Posterior cingulate gyrus (tissue), 11 donors: ENCODE data around the gene APC.
"Not testable (repeated sequence)": the region's sequence is repeated elsewhere in the genome, so short reads cannot be mapped to it uniquely, and the experiment has no call there.

Experiments
- DNase-seq, 10 donors: peaks; one replicate each; pipeline versions ENCODE4 v3.0.0 to v3.0.0-alpha.2; 2020 to 2021; ENCODE audit warnings: mixed read lengths in 3 of 10
- intact Hi-C: fragments of 100-400 bp; cut with DNase I; formaldehyde crosslinking; loops from one replicate; pipeline ENCODE4 v1.15.1; 2023

APC gene

DNA sequence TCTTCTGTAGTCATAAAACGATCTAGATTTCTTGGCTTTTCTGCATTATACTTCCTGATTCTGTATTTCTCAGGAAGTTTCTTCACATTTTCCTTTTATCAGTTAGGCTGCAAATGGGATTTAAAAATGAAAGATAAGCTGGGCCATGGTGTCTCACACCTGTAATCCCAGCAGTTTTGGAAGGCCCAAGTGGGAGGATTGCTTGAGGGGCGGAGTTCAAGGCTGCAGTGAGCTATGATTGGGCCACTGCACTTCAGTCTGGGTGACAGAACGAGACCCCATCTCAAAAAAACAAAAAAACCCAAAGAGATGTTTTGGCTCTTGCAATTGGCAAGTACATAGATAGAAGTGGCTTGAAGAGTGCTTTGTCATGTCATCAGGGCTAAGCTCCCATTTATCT is 26.2 kb upstream of the APC start:
- intact Hi-C loops, result no loop called here
- DNase-seq, result no peak

GRCh38 chr5:112713206-112713605 is 24.5 kb upstream of the APC start:
- intact Hi-C loops, result no loop called here
- DNase-seq, result no peak

- intact Hi-C loops, DNase-seq: not testable (repeated sequence)
These were observed 20.8 kb upstream of the APC start for GRCh38 chr5:112716895-112717294.

GRCh38 chr5:112717506-112718082 is 20.1 kb upstream of the APC start:
- intact Hi-C loops, result no loop called here
- DNase-seq, result no peak

GRCh38 chr5:112718344-112718743 is 19.3 kb upstream of the APC start:
- DNase-seq, result no peak

GRCh38 chr5:112720576-112720975 is 17.1 kb upstream of the APC start:
- intact Hi-C loops, result no loop called here
- no peak for DNase-seq

More at GRCh38 chr5:112718344-112718743, 19.3 kb upstream of the APC start:
- intact Hi-C loops, result no loop called here

DNA sequence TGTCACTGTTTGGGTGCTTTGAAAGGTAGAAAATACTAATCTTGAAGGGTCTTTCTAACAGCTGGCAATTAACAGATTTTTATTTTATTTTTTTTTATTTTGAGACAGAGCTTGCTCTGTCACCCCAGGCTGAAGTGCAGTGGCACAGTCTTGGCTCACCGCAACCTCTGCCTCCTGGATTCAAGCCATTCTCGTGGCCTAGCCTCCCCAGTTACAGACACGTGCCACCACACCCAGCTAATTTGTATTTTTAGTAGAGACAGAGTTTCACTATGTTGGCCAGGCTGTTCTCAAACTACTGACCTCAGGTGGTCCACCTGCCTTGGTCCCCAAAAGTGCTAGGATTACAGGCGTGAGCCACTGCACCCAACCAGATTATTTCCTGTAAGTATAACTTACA is 12.8 kb upstream of the APC start:
- DNase-seq, result no peak
- intact Hi-C loops, result no loop called here

DNA sequence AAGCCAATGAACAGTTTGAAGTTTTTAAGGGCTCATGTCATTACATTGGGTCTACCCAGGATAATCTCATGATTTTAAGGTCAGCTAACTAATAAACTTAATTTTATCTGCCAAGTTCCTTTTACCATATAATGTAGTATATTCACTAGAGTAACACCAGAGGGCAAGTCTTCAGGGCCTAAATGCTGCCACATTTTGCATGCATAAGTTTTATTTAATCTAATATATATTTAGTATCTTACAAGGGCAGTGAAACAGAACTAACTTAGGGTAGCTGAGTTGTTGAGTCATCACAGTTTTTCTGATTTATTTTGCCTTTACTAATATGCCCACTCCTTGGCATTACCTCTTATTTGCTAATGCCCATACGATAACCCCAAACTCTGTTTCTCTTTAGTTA is 8.1 kb upstream of the APC start:
- intact Hi-C loops, result no loop called here

GRCh38 chr5:112732131-112732530 is 5.6 kb upstream of the APC start:
- intact Hi-C loops, result no loop called here
- DNase-seq, result no peak

More for the DNA sequence above, 8.1 kb upstream of the APC start:
- DNase-seq, result no peak

DNA sequence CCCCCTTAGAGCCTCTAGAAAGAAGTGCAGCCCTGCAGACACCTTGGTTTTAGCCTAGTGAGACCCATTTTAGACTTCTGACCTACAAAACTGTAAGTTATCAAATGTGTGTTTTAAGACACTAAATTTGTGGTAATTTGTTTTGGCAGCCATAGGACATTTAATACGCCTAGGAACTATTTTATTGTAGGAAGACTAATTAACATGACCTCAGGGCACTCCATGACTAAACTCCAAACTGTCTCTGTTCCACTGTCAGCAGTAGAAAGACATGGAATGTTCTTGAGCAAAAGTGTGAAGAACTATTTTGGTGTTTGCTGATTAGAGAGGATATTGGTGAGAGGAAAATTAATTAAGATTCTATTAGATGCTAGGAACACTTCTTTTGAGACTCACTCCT is 4.1 kb upstream of the APC start:
- no peak for DNase-seq
- intact Hi-C loops, result no loop called here

DNA sequence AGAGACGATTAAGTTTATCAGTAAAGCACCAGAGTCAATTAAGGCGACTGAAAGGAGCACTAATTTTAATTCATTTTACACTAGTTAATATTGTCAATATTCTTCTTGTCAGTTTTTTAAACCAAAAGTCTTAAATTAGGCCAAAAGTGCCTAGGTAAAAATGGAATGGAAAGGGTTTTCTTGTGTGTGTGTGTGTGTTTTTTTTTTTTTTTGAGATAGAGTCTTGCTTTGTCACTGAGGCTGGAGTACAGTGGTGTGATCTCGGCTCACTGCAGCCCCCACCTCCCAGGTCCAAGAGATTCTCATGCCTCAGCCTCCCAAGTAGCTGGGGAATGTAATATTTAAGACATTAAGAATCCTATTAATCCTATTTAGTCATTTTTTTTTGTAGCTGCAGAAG is 3.1 kb upstream of the APC start:
- DNase-seq, result no peak
- intact Hi-C loops, result no loop called here

DNA sequence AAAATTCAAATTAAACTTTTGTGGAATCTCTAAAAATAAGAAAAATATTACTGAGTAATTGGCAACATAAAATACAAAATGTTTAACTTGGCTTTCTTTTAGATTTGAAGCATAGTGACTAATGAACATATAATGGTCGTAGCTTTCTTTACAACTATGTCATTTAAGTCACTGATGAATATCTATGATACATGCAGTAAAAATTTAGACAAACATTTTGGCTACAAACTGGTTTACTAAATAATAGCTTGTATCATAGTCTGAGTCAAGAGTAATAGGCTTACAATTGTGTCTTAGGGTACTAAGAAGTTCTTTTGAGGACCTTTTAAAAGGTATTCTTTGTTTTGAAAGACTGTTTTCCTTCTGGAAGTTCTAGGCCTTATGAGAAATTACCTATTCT is 2.0 kb upstream of the APC start:
- intact Hi-C loops, result no loop called here
- no peak for DNase-seq

DNA sequence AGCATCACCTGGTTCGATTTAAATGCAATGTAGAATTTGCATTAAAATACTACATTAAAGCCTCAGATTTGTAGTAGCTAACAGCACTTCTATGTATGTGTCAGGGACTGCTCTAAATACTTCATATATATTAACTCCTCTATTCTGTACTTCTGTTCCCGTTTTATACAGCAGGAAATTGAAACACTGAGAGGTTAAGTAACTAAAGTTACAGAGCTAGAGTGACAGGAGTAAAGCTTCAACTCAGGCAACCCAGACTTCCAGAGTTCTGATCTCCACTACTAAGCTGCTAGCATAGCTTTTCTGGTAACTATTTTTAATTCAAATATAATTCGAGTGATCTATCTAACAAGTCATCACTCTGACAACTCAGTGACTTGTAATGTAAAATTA is 619 bp upstream of the APC start:
- intact Hi-C loops, result no loop called here
- no peak for DNase-seq

- DNase-seq, result peak in 5 of 10 donors; percentile 24 to 79 (median 25)
- intact Hi-C loops, result loop anchor here (1.0 kb wide), 1 partner anchor 31 kb away; no protein-coding TSS in a partner anchor
These were observed 491 bp downstream of the APC start for GRCh38 chr5:112738191-112738560.

- intact Hi-C loops, result no loop called here
- DNase-seq, result peak in 8 of 10 donors; percentile 28 to 94 (median 56)
These were observed 4.7 kb downstream of the APC start for GRCh38 chr5:112742424-112742823.

- no peak for DNase-seq
- intact Hi-C loops, result no loop called here
These were observed 5.9 kb downstream of the APC start for GRCh38 chr5:112743631-112744030.

DNA sequence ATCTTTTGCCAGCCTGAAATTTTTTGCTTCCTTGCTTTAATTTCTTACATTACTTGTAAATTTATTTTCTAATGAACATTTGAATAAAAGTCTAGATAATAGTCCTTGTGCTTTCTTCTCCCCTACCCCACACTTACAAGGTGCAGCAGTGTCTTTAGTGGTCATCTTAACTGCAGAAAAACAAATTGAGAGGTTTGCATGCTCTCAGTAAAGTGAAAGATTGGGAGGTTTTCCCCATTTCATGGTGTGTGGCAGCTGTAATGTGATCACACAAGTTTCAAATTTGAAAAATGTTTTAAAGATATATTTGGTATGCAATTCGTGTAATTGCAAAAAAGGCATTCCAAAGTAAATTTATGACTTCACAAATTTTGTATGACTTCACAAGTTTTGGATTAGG is 14.7 kb downstream of the APC start:
- intact Hi-C loops, result no loop called here

DNA sequence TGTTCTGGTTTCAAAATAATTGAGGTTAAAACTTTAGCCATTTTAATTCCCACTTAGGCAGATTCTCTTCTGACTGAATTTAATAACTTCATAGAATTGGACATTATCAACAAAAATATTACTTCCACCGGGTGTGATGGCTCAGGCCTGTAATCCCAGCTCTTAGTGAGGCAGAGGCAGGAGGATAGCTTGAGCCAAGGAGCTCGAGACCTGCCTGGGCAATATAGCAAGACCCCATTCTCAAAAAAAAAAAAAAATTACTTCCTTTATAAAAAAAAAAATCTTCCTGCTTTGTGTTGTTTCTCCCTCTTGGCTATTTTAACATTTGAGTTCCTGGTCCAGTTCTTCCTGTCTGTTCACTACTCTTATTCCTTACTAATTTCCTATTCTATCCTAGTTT is 18.0 kb downstream of the APC start:
- no peak for DNase-seq
- intact Hi-C loops, result loop anchor here (2.0 to 5.0 kb wide), 3 partner anchors 48 to 167 kb away; partner anchors contain the start of gene REEP5

More for the DNA sequence above, 14.7 kb downstream of the APC start:
- DNase-seq, result no peak

DNA sequence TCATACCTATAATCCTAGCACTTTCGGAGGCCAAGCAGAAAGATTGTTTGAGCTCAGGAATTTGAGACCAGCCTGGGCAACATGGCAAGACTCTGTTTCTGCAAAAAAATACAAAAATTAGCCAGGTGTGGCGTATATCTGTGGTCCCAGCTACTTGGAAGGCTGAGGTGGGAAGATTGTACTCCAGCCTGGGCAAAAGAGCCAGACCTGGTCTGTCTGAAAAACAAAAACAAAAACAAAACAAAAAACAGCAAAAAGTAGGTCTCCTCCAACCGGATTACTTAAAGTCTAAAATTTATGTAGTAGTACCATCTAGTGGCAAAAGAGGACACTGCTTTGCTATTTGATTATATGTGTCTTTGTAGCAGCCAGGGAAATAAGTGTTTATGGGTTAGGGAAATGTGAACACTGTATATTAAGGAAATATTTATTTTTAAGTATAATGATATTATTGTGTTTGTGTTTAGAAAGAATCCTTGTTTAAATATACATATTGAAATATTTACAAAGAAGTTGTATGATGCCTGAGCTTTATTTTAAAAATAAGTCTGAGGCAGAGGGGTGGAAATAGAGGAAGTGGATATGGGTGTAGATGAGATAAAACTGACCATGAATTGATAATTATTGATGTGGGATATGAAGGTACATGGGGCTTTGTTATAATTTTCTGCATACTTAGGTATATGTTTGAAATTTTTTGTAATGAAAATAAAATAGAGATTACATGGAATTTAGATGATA is 20.0 kb downstream of the APC start:
- DNase-seq, result no peak
- intact Hi-C loops, result loop anchor here (1.0 to 5.0 kb wide), 4 partner anchors 50 to 206 kb away; partner anchors contain the start of gene REEP5

GRCh38 chr5:112758676-112759075 is 21.0 kb downstream of the APC start:
- intact Hi-C loops, result loop anchor here (5.0 kb wide), 2 partner anchors 51 to 164 kb away; partner anchors contain the start of gene REEP5
- DNase-seq, result no peak

DNA sequence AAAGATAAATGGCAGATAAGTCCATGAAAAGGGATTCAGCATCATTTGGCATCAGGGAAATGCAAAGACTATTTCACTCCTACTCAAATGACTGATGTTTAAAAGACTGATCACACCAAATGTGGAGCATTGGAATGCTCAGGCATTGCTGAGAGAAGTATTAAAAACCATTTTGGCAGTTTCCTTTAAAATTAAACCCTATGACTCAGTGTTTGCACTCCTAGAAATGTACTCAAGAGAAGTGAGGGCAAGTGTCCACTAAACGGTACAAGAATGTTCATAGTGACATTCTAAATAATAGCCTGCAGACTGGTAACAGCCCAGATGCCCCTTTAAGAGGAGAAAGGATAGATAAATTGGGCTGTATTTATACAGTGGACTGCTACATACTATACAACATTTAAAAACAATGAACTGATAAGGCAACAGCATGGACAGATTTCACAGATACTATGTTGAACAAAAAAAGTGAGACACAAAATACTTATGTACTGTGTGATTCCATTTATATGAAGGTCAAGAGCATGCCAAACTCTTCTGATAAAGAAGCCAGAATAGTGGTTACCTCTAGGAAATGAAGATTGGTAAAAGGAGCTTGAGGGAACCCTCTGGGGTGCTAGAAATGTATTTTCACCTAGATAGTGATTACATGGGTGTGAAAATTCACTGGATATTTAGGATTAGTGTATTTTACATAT is 24.6 kb downstream of the APC start:
- intact Hi-C loops, result loop anchor here (10.0 kb wide), 1 partner anchor 587 kb away; no protein-coding TSS in a partner anchor
- DNase-seq, result no peak
